Measurements from ENCODE around the gene ZMYND8.
"Not testable (repeated sequence)": the region's sequence is repeated elsewhere in the genome, so short reads cannot be mapped to it uniquely, and the experiment has no call there.

Gene ZMYND8

GRCh38 chr20:47370850-47371782 lies 14.6 kb upstream of the ZMYND8 start:
- DNase-seq (ENCODE audit: low read depth), result no peak

- no peak for DNase-seq (ENCODE audit: low read depth)
Measured at GRCh38 chr20:47370214-47370613, 13.7 kb upstream of the ZMYND8 start.

GRCh38 chr20:47368301-47368700 lies 11.8 kb upstream of the ZMYND8 start:
- no peak for DNase-seq (ENCODE audit: low read depth)

GRCh38 chr20:47366301-47366700 lies 9.8 kb upstream of the ZMYND8 start:
- DNase-seq (ENCODE audit: low read depth), result not testable (repeated sequence)

- no peak for DNase-seq (ENCODE audit: low read depth)
Measured at GRCh38 chr20:47365023-47365764, 8.7 kb upstream of the ZMYND8 start.

- DNase-seq (ENCODE audit: low read depth), result no peak
Measured at GRCh38 chr20:47362361-47363219, 6.1 kb upstream of the ZMYND8 start.

GRCh38 chr20:47361057-47361915 lies 4.8 kb upstream of the ZMYND8 start:
- DNase-seq (ENCODE audit: low read depth), result no peak

- DNase-seq (ENCODE audit: low read depth), result no peak
Measured at GRCh38 chr20:47360297-47361056, 4.0 kb upstream of the ZMYND8 start.

GRCh38 chr20:47359530-47360296 lies 3.2 kb upstream of the ZMYND8 start:
- no peak for DNase-seq (ENCODE audit: low read depth)

- no peak for DNase-seq (ENCODE audit: low read depth)
Measured at GRCh38 chr20:47358672-47359529, 2.4 kb upstream of the ZMYND8 start.

- no peak for DNase-seq (ENCODE audit: low read depth)
Measured at GRCh38 chr20:47358039-47358671, 1.7 kb upstream of the ZMYND8 start.

GRCh38 chr20:47357296-47358038 lies 968 bp upstream of the ZMYND8 start:
- peak; percentile 53 for DNase-seq (ENCODE audit: low read depth)

- DNase-seq (ENCODE audit: low read depth), result no peak
Measured at GRCh38 chr20:47356220-47356525, 326 bp downstream of the ZMYND8 start.

- DNase-seq (ENCODE audit: low read depth), result no peak
Measured at GRCh38 chr20:47355489-47356219, 845 bp downstream of the ZMYND8 start.

GRCh38 chr20:47354714-47355488 lies 1.6 kb downstream of the ZMYND8 start:
- no peak for DNase-seq (ENCODE audit: low read depth)

- DNase-seq (ENCODE audit: low read depth), result no peak
Measured at GRCh38 chr20:47354464-47354713, 2.1 kb downstream of the ZMYND8 start.
